Posterior cingulate gyrus (tissue), 11 donors: ENCODE measurements around the gene ZNF385C.
A peak's percentile ranks its signal among the peaks of the same experiment; 100 is the strongest.

Experiments used
- DNase-seq, 10 donors: peaks; one replicate each; pipeline versions ENCODE4 v3.0.0 to v3.0.0-alpha.2; 2020 to 2021; ENCODE audit warnings: mixed read lengths in 3 of 10
- intact Hi-C: fragments of 100-400 bp; cut with DNase I; formaldehyde crosslinking; loops from one replicate; pipeline ENCODE4 v1.15.1; 2023

ZNF385C gene

DNA sequence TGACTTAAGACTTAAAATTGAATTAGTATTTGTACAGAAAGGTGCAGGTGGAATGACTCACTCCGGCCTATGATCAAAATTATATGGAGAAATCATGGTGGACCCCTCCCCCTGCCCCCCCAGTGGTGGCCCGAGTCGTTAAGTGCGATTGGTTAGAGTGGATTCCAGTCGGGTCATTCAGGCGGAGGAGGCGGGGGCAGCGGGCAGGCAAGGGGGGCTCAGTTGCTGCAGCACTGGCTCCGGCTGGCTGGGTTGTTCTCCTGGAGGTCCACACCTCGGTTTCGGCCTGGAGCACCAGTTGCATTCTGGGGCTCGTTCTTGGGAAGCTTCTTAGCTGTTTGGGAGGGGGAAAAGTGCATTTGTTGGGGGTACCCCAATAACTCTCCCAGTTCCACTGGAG is 27.3 kb upstream of the ZNF385C start:
- DNase-seq, result no peak
- intact Hi-C loops, result no loop called here

DNA sequence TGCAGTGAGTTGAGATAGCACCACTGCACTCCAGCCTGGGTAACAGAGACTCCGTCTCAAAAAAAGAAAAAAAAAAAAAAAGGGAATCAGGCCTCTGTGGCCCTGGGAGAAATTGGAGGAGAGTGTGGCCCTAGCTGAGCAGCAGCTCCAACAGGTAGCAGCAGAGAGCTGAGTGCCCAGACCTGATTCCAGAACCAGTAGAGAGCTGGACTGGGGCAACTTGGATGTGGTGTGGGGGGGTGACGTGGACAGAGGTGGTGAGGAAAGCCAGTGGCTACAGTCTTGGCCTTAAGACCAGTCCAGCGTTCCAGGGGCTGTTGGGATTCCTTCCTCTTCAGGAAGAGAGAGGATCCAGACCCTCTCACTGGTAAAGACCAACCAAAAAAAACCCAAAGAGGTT is 26.0 kb upstream of the ZNF385C start:
- no peak for DNase-seq
- intact Hi-C loops, result no loop called here

DNA sequence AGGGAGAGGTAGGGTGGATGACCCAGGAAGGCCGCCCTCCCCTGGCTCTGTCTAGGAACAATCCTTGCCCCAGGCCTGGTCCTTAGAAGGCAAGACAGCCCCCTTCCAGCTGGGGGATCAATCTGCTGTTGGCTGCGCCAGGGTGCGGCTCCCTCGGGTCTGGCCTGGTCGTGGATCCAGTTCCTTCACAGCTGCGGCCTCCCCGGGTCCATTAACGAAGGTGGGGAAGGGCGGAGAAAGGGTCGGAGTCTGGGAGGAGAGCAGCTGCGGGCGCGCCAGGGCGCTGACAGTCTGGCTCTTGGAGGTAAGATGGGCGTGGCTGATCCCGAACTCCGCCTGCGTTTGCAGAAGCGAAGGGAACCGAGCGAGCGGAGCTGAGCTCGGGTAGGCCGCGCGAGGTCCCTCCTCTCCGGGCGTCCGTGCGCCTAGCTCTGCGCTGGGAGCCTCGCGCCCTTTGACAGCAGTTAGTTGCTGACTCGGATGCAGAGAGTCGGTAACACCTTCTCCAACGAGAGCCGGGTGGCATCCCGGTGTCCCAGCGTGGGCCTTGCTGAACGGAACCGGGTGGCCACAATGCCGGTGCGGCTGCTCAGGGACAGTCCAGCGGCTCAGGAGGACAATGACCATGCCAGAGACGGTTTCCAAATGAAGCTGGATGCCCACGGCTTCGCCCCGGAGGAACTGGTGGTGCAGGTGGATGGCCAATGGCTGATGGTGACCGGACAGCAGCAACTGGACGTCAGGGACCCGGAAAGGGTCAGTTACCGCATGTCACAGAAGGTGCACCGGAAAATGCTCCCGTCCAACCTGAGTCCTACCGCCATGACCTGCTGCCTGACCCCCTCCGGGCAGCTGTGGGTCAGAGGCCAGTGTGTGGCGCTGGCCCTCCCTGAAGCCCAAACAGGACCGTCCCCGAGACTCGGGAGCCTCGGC is 24.4 kb upstream of the ZNF385C start, which contains the start of gene HSPB9:
Gene HSPB9, plus strand, starts transcription at position 434 of the 933 bp plus-strand sequence. Its CDS starts 47 bp downstream, at position 481.
- DNase-seq, result peak in 1 of 10 donors; percentile 78
- intact Hi-C loops, result loop anchor here (1.0 kb wide), 1 partner anchor 35 kb away; no protein-coding TSS in a partner anchor

DNA sequence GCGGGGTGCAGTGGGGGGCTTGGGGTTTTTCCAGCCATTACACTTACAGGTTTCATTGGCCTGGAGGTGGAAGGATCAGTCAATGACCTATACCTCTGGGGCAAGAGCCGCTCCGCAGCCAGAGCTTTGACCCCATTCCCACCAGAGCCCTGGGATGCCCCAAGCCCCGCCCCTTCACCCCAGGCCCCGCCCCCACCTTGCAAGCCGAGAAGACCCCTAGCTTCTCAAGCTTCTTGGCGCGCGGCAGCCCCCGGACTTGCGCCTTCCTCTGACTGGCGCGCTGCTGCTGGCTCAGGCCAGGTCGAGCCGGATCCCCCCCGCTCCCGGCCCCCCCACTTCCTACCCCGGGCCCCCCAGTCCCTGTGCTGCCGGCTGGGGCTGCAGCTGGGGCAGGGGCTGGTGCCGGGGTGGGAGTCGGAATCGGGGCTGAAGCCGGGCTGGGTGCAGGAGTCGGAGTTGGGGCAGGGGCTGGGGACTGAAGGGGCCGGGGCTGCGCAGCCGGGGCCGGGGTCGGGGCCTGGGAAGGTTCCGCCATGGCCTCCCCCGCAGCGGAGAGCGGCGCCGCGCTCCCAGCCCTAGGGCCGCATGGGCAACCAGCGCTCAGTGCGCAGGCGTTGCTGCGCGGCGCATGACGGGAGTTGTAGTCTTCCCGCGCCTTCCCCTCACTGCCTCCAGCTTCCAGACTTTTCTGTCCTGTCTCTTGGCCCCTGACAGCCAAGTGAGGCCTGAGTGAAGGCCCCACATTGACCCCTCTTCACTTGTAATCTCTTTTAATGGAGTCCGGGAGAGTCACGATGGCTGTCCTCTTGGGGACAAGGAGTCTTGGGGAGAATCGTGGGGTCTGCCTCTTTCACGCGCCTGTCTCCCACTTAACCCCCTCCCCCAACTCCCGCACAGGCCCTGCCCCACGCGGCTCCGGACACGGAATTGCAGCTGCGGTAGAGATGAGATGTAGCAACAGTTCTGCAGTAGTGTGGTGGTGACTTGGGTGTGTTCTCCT is 22.8 kb upstream of the ZNF385C start, which contains the start of gene KAT2A:
Gene KAT2A, minus strand, starts transcription at position 598 of the 1,000 bp plus-strand sequence. Its CDS starts 63 bp downstream, at position 535.
- intact Hi-C loops, result loop anchor here (2.0 kb wide), 1 partner anchor 34 kb away; the partner anchor contains the start of gene RAB5C

DNA sequence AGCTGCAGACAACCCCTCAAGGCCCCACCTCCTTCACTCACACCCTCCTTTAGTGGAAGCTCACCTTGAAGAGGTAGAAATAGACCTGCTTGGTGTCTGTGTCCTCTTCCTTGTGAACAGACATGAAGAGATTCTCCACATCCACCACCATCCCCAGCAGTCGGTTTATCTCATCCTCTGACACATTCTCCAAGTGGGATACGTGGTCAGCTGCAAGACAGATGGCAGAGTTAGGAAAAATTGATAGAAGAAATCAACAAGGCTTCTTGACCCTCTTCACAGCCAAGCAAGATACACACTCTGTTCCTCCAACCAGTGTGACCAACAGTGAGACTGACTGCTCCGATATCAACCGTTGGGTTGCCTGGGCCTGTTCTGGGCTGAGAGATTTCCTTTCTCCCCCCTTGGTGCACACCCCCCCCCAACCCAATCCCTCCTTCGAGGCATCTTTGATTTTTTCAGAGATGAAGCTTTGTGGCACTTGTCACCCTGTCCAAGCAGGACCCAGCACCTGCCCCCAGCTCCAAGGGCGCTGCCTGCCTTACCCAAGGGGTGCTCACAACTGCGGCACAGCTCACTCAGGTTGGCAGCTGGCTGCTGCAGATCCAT is 22.0 kb upstream of the ZNF385C start:
- no peak for DNase-seq
- intact Hi-C loops, result loop anchor here (2.0 kb wide), 1 partner anchor 35 kb away; the partner anchor contains the start of gene RAB5C

More for the DNA sequence above, 22.8 kb upstream of the ZNF385C start, which contains the start of gene KAT2A:
- DNase-seq, result peak; percentile 82 to 98 (median 88)

DNA sequence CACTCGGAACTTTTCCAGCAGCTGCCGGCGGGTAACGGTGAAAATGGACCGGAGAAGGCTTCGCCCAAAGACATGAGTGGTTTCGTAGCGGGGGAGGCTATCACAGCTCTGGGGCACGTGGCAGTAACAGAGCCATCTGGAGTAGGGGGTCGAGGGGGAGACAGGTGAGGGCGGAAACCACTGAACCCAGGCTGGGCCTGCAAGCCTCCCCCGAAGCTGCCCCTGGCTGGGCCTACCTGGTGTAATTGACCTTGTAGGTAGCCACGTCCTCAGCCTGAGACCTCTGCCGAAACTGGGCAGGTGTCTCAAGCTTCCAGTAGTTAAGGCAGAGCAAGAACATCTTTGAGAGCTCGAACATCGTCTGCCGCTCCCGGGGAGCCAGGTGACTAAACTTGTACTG is 21.0 kb upstream of the ZNF385C start:
- DNase-seq, result no peak
- intact Hi-C loops, result loop anchor here (5.0 kb wide), 2 partner anchors 63 to 157 kb away; partner anchors contain the start of gene KCNH4

DNA sequence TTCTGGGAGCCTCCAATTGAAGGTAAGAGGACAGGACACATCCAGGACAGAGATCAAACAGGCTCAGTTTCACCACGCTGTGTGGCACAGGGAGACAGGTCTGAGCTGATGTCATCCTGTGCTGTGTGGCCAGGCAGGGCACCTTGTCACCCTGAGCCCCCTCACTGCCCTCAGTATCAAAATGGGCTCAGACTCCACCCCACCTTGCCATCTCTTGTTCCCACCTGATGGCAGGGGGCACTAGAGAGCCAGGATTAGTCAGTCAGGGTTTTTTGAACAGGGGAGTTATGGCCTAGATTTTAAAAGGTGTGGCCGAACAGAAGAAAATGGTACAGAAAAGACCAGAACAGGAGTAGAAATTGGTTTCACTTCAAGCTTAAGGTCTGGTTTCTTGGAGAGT is 20.3 kb upstream of the ZNF385C start:
- no peak for DNase-seq
- intact Hi-C loops, result loop anchor here (5.0 kb wide), 2 partner anchors 64 to 156 kb away; partner anchors contain the start of gene KCNH4

DNA sequence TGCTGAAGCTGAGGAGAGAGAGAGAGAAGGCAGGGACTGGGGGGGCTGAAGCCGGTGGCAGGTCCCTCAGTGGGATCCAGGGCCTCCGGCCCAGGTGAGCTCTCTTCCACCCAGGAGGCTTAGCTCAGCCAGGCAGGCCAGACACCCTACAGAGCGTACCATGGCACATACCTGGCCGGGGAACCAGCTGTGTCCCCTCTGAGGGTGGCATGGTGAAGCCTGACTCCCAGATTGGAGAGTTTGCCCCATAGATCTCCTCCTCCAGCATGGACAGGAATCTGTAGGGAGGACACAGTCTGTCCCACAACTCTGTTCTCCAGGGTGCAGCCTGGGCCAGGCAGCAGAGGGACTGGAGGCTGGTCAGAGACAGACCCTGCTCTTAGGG is 19.8 kb upstream of the ZNF385C start:
- intact Hi-C loops, result loop anchor here (5.0 kb wide), 2 partner anchors 64 to 156 kb away; partner anchors contain the start of gene KCNH4
- no peak for DNase-seq

DNA sequence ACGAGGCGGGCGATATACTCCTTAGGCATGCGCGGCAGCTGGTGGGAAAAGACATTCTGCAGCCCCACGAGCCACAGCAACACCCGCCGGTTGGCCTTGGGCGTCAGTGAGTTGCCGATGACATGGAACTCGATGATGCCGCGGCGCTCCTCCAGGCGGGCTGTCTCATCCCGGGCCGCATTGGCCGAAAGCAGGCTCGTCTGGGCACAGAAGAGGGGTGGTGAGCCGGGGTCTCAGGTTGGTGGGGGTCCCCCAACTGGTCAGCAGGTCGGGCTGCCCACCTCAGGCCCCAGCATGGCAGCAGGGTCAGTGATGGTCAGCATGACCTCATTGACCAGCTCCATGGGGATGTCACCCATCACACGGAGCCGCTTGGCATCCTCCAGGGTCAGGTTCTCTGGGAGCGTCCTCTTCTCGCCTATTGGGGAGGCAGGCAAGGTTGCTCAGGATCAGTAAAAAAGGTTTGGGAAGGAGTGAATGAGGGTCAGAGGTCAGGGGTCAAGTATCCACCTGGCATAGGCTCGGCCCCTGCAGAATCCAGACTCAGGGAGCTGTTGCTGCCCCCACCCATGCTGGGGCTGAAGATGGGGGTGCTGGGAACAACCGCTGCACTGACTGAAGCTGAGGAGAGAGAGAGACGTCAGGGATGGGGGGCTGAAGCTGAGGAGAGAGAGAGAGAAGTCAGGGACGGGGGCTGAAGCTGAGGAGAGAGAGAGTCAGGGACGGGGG is 19.3 kb upstream of the ZNF385C start:
- intact Hi-C loops, result loop anchor here (5.0 kb wide), 2 partner anchors 65 to 155 kb away; partner anchors contain the start of gene KCNH4

DNA sequence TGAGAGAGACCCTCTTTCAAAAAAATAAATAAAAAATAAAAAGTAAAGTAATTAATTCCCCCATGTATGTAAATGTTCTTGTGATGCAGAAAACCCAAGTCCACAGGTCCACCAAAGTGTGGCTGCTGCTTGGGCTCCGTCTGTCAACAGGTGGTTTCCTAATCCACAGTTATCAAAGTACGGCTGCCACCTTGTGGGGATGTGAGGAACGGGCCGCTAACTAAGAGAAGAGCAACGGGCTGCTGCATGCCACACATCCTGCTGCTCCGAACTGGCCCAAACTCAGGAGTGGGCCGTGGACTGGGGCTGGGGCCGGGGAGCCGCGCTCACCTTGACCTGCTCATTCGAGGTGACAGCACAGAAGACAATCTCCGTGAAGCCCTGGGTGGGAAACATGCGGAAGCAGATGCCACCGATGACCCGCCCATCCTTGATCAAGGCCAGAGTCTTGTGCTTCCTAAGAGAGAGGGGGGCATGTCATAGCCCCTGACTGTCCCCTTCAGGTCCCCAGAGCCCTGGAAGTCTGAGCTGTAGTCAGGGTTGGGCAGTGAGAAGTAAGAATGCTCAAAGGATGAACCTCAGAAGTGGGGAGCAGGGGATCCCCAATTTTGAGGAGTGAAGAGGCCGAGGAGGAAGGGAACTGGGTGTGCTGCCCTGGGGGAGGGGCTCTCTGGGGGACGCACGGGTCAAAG is 18.6 kb upstream of the ZNF385C start:
- peak; percentile 65 to 96 (median 81) for DNase-seq
- intact Hi-C loops, result loop anchor here (1.0 to 5.0 kb wide), 3 partner anchors 65 to 155 kb away; partner anchors contain the start of gene KCNH4

More for the DNA sequence above, 19.3 kb upstream of the ZNF385C start:
- DNase-seq, result no peak

DNA sequence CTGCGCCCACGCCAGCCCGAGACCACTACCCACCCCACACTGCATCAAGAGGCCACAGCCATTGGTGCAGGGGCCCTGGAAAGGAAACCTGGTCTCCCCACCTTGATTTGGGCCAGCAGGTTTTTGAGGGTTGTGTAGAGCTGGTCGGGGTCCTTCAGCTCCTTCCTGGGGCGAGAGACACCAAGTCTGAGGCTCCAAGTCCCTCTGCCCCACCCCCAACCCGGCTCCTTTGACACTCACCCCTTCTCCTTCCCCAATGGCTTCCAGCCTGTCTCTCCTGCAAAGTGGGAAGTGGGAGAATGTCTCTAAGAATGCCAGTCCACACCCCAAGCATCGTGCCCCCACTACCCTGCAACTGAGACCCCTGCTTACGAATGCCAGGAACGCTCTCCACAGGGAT is 15.8 kb upstream of the ZNF385C start:
- peak in 1 of 10 donors; percentile 54 for DNase-seq
- intact Hi-C loops, result no loop called here

DNA sequence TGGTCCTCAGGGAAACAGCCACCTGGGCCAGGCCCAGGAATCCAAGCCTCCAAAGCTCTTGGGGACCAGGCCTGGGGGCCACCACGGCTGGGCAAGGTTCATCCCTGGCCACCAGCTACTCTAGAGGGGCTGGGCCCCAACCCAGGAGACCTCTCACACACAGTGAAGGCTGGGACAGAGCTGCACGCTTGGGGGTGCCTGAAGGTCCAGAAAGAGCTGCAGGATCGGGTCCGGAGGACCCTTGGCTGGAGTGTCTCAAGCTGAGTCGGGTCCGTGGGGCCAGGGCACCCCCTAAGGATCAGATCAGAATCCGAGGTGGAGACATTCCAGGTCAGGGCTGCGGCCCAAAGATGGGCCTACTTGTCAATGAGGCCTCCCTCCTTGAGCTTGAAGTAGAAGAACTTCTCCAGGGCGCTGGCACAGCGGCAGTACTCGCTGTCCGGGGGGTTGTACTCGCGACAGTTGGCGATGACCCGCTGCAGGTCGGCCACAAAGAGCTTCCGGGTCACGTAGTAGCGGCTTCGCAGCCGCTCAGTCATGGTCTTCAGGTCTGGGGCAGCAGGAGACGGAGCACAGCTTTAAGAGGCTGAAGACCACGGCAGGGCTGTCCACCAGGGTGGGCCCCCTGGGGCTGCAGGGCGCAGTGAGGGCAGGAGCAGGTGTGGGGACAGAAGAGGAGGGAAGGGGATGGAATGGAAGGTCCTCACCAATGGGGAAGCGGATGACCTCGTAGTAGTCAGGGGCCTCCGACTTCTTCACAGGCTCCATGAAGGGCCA is 15.2 kb upstream of the ZNF385C start:
- intact Hi-C loops, result no loop called here
- peak in 1 of 10 donors; percentile 71 for DNase-seq

DNA sequence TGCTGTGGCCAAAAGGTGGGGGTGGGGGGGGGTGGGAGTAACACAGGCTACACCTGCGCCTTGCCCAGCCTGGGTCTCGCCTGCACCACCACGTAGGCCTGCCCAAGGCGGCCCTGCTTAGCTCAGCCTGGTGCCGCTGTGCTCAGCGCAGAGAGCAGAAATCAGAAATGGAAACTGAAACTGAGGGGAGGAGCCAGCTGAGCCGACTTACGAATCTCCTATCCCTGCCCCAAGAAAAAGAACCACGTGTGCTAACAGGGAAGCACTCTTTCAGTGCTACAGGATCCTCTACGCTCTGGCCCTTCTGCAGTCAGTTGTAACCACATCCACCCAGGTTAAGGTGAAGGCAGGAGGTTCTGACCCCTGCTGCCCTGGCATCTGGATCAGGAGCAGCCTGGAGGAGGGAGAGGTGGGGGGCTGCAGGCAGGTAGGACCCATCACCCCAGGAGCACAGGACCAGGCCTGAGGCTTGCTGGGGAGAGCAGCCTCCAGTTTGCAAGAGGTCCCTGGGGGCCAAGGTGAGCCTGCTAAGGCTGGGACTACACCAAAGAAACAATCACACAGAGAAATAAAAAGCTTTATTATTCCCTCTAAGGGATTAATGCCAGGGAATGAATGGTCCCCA is 14.4 kb upstream of the ZNF385C start, which contains the start of gene DHX58:
Gene DHX58, minus strand, starts transcription at position 163 of the 625 bp plus-strand sequence. CDS start 822 bp downstream, outside the sequence.
- intact Hi-C loops, result no loop called here
- DNase-seq, result peak in 8 of 10 donors; percentile 40 to 93 (median 64)

DNA sequence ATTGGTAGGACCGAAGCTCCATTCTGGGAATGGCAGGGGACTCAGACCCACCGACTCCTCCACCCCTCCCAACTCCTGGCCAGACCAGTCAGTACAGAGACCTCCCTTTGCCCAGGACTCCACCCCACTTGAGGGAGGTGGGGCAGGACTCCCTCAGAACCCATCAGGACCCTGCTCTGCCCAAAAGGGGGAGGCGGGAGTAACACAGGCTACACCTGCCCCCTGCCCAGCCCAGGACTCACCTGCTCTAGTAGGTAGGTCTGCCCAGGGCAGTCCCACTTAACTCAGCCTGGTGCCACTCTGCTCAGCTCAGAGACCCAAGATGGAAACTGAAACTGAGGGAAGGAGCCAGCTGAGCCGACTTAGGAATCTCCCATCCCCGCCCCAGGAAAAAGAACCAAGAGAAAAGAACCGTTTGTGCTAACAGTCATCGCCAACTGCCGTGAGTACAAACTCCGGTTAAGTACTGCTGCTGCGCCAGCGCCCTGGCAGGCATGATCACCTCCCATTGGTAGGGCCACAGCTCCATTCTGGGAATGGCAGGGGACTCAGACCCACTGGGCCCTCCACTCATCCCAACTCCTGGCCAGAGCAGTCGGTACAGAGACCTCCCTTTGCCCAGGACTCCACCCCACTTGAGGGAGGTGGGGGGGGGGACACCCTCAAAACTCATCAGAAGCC is 13.7 kb upstream of the ZNF385C start:
- intact Hi-C loops, result no loop called here
- DNase-seq, result peak in 6 of 10 donors; percentile 35 to 87 (median 51)

DNA sequence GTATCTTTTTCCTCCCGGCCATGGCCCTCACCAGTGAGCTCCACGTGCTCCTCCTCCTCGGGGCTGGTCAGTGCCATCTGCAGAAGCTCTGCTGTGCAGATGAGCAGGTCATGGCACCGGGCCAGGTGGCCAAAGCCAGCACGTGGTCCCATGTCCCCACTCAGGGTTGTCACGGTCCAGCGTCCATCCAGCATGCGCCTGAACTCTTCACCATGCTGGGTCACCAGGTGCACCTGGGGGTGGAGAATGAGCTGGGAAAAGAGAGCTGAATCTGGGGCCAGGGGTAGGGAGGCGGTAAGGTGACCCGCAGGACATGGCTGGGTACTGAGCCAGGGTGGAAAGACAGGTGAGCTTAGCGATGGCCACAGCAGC is 13.0 kb upstream of the ZNF385C start:
- peak in 1 of 10 donors; percentile 84 for DNase-seq
- intact Hi-C loops, result no loop called here
